ENCODE data around the gene ATAD2B.

Gene ATAD2B

GRCh38 chr2:23705771-23706612 is 220.9 kb downstream of the ATAD2B start:
- Histone ChIP-seq H3K36me3 (peaks cover 3% of the 10 kb centered on the region), H3K4me3 (ENCODE audit: low read depth in 1 of 2, low read length in 1 of 2) (no peak overlapping the region), H3K27me3 (no peaks in the 10 kb centered on the region), H3K4me1 (ENCODE audit: control insufficient read depth in 1 of 2, insufficient read depth in 1 of 2, low read depth in 1 of 2, low read length in 1 of 2) (no peaks in the 10 kb centered on the region), H3K9me3 (no peaks in the 10 kb centered on the region), H3K27ac (no peak overlapping the region)
- no peak for TF ChIP-seq CTCF (IDR thresholded peaks at IDR 0.05)

GRCh38 chr2:23703583-23704385 is 223.1 kb downstream of the ATAD2B start:
- H3K4me1 ChIP-seq (ENCODE audit: control insufficient read depth in 1 of 2, insufficient read depth in 1 of 2, low read depth in 1 of 2, low read length in 1 of 2), result no peaks in the 10 kb centered on the region
- no peak overlapping the region for H3K4me3 ChIP-seq (ENCODE audit: low read depth in 1 of 2, low read length in 1 of 2)
- H3K36me3 ChIP-seq, result peaks cover 3% of the 10 kb centered on the region
- TF ChIP-seq CTCF (IDR thresholded peaks at IDR 0.05), result no peak
- no peaks in the 10 kb centered on the region for H3K27me3 ChIP-seq
- H3K9me3 ChIP-seq, result no peaks in the 10 kb centered on the region
- H3K27ac ChIP-seq, result no peak overlapping the region

- Histone ChIP-seq H3K27ac (no peak overlapping the region), H3K4me3 (ENCODE audit: low read depth in 1 of 2, low read length in 1 of 2) (no peak overlapping the region), H3K27me3 (no peaks in the 10 kb centered on the region), H3K36me3 (peaks cover 3% of the 10 kb centered on the region), H3K4me1 (ENCODE audit: control insufficient read depth in 1 of 2, insufficient read depth in 1 of 2, low read depth in 1 of 2, low read length in 1 of 2) (no peaks in the 10 kb centered on the region), H3K9me3 (no peaks in the 10 kb centered on the region)
- no peak for TF ChIP-seq CTCF (IDR thresholded peaks at IDR 0.05)
Observed at GRCh38 chr2:23703037-23703582, 223.8 kb downstream of the ATAD2B start.

- no peaks in the 10 kb centered on the region for H3K27me3 ChIP-seq
- H3K4me3 ChIP-seq (ENCODE audit: low read depth in 1 of 2, low read length in 1 of 2), result no peak overlapping the region
- no peak for TF ChIP-seq CTCF (IDR thresholded peaks at IDR 0.05)
- no peaks in the 10 kb centered on the region for H3K9me3 ChIP-seq
- no peaks in the 10 kb centered on the region for H3K4me1 ChIP-seq (ENCODE audit: control insufficient read depth in 1 of 2, insufficient read depth in 1 of 2, low read depth in 1 of 2, low read length in 1 of 2)
- no peaks in the 10 kb centered on the region for H3K36me3 ChIP-seq
- H3K27ac ChIP-seq, result no peak overlapping the region
Observed at GRCh38 chr2:23700627-23701026, 226.3 kb downstream of the ATAD2B start.

- Histone ChIP-seq H3K27ac (no peak overlapping the region), H3K4me1 (ENCODE audit: control insufficient read depth in 1 of 2, insufficient read depth in 1 of 2, low read depth in 1 of 2, low read length in 1 of 2) (no peaks in the 10 kb centered on the region), H3K9me3 (no peaks in the 10 kb centered on the region), H3K36me3 (no peaks in the 10 kb centered on the region), H3K4me3 (ENCODE audit: low read depth in 1 of 2, low read length in 1 of 2) (no peak overlapping the region), H3K27me3 (no peaks in the 10 kb centered on the region)
- no peak for TF ChIP-seq CTCF (IDR thresholded peaks at IDR 0.05)
Observed at GRCh38 chr2:23699580-23699925, 227.4 kb downstream of the ATAD2B start.

Measured in neutrophil (primary cell).